Vagina (tissue), 2 donors: ENCODE data around the gene RNU6-7.

ENCODE experiments used
- POLR2A ChIP-seq, 2 donors: fragments of 450-650 bp; IDR thresholded peaks; one replicate each; pipeline ENCODE4 v1.6.1; 2017; ENCODE audit warnings: antibody characterized with exemption in 2 of 2, mild to moderate bottlenecking in 2 of 2, moderate library complexity in 2 of 2
- POLR2AphosphoS5 ChIP-seq, 2 donors: sonication (generic); formaldehyde crosslinking; IDR thresholded peaks; one replicate each; pipeline ENCODE4 v1.9.0; 2017; ENCODE audit warnings: antibody characterized with exemption in 2 of 2, mild to moderate bottlenecking in 2 of 2, low read depth in 1 of 2; ENCODE audit not compliant: insufficient read depth in 1 of 2
- TF ChIP-seq, protein P1 (sequence below), 3 experiments: fragments of 450-650 bp in 2 of 3; fragments of 200-600 bp in 1 of 3; sonication (generic) in 1 of 3; IDR thresholded peaks; one replicate each; pipeline ENCODE4 v1.5.1; 2017 to 2019; ENCODE audit warnings: antibody characterized with exemption in 3 of 3, mild to moderate bottlenecking in 2 of 3, moderate library complexity in 2 of 3

DNA sequence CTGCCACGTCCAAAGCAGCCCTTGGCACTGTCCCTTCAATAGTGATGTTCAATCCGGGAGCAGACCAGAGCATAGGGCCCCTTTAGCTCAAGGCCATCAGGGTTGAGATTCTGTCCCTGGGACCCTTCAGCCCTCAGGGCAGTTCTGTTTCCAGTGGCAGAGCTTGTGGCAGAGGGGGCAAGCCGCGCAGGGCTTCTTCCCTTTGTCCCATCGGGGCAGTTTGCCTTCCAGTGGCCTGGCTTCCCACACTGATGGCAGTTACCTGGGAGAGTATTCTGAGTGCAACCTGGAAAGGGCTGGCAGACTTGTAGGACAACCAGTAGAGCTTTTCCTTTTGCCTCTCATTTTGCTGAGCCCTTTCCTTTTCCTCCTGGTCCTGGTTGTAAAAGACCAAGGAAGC is 44.9 kb downstream of the RNU6-7 start:
- TF ChIP-seq, protein P1, sequence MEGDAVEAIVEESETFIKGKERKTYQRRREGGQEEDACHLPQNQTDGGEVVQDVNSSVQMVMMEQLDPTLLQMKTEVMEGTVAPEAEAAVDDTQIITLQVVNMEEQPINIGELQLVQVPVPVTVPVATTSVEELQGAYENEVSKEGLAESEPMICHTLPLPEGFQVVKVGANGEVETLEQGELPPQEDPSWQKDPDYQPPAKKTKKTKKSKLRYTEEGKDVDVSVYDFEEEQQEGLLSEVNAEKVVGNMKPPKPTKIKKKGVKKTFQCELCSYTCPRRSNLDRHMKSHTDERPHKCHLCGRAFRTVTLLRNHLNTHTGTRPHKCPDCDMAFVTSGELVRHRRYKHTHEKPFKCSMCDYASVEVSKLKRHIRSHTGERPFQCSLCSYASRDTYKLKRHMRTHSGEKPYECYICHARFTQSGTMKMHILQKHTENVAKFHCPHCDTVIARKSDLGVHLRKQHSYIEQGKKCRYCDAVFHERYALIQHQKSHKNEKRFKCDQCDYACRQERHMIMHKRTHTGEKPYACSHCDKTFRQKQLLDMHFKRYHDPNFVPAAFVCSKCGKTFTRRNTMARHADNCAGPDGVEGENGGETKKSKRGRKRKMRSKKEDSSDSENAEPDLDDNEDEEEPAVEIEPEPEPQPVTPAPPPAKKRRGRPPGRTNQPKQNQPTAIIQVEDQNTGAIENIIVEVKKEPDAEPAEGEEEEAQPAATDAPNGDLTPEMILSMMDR (IDR thresholded peaks at IDR 0.05): no peak
- TF ChIP-seq POLR2AphosphoS5 (IDR thresholded peaks at IDR 0.05; ENCODE audit: insufficient read depth in 1 of 2, low read depth in 1 of 2): no peak
- no peak for TF ChIP-seq POLR2A (IDR thresholded peaks at IDR 0.05)
